Measurements from ENCODE around the gene PSMD1.
"Not testable (repeated sequence)": the region's sequence is repeated elsewhere in the genome, so short reads cannot be mapped to it uniquely, and the experiment has no call there.

Gene PSMD1

GRCh38 chr2:231163011-231163410 lies 106.3 kb downstream of the PSMD1 start:
- DNase-seq = no peak

GRCh38 chr2:231163414-231164095 lies 106.9 kb downstream of the PSMD1 start:
- DNase-seq = no peak

- DNase-seq = no peak
Measured at GRCh38 chr2:231167745-231168459, 111.2 kb downstream of the PSMD1 start.

GRCh38 chr2:231168460-231169139 lies 111.9 kb downstream of the PSMD1 start:
- no peak for DNase-seq

DNA sequence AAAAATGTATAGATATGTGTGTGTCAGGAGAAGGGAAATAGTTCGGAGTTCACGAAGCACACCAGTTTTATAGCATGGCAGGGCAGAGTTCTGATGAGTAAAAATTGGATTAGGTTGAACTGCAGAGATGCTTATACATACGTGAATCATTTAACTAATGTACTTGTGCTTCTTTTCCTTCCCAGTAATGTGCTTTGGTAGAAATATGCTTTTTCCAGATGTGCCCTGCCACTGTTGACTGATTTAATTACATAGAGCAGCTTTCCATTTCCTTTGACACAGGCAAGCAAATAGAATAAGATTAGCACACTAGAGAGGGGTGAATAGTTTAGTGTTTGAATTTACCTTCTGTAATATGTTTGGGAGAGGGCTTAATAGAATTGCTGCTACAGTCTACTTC lies 112.8 kb downstream of the PSMD1 start:
- DNase-seq = no peak

DNA sequence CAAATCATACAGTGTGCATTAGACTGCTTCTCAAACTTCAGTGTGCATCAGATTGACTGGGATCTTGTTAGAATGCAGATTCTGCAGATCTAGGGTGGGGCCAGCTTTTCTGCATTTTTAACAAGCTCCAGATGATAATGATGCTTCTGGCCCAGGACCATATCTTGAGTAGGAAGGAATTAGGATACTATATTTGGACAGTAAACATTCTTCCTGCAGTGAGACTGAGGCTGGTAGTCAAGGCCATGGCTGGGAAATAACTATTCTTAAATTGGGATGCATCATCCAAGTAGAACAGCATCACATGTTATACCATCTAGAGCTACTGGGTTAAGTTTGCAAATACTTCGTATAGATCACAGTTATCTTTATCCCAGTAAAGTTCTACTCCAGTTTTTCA lies 113.4 kb downstream of the PSMD1 start:
- DNase-seq = no peak

- no peak for DNase-seq
Measured at GRCh38 chr2:231172025-231172424, 115.4 kb downstream of the PSMD1 start.

DNA sequence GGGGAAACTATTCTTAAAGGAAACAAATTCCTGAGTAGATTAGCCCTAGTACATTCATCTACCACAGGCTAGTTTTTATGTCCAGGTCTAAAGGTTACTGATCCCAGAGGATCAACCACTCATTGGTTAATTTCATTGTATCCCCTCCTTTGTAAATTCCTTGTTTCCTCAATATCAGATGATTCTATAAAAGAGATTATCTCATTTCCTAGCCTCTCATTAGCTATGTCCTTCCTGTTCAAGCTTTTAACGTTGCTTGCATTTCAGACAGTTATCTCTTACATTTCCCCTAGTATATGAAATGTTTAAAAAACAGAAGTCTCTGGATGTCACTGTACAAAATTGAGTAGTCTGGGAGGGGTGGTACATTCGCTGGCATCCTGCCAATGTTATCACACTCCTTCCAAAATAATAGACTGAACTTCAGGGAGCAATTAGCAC lies 117.6 kb downstream of the PSMD1 start:
- no peak for DNase-seq

- DNase-seq = no peak
Measured at GRCh38 chr2:231176066-231176465, 119.4 kb downstream of the PSMD1 start.

GRCh38 chr2:231177156-231178025 lies 120.7 kb downstream of the PSMD1 start:
- no peak for DNase-seq

DNA sequence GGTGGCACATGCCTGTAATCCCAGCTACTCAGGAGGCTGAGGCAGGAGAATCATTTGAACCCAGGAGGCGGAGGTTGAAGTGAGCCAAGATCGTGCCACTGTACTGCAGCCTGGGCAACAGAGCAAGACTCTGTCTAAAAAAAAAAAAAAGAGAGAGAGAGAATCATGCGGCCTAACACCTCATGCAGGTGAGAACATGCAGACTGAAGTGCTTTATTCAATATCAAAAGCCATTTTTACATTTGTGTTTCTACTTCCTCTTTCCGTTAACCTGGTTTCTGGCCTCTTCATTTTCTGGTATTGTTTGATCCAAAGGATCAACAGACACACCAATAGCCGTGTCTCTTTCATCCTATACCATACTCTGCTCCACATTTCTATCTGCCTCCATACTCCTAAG lies 122.1 kb downstream of the PSMD1 start:
- not testable (repeated sequence) for DNase-seq

GRCh38 chr2:231181860-231182512 lies 125.3 kb downstream of the PSMD1 start:
- DNase-seq = peak; percentile 43

DNA sequence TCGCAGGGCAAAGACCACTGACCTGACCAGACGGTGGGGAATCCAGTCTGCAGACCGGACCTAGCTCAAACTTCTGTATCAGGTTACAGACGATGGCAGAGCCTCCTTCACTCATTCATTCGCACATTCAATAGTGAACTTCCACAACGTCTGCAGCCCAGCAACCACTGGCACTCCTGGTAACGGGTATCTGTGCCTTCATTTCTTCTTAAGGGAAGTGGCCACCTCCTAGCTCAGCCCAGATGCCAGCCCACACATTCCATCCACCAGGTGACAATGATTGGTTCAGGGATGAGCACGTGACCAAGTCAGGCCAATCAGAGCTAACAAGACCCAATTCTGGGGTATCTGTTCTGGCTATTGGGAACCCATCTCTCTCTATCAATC lies 125.8 kb downstream of the PSMD1 start:
- DNase-seq = peak; percentile 84

GRCh38 chr2:231183851-231184250 lies 127.2 kb downstream of the PSMD1 start:
- no peak for DNase-seq

GRCh38 chr2:231184319-231184718 lies 127.7 kb downstream of the PSMD1 start:
- DNase-seq = no peak

DNA sequence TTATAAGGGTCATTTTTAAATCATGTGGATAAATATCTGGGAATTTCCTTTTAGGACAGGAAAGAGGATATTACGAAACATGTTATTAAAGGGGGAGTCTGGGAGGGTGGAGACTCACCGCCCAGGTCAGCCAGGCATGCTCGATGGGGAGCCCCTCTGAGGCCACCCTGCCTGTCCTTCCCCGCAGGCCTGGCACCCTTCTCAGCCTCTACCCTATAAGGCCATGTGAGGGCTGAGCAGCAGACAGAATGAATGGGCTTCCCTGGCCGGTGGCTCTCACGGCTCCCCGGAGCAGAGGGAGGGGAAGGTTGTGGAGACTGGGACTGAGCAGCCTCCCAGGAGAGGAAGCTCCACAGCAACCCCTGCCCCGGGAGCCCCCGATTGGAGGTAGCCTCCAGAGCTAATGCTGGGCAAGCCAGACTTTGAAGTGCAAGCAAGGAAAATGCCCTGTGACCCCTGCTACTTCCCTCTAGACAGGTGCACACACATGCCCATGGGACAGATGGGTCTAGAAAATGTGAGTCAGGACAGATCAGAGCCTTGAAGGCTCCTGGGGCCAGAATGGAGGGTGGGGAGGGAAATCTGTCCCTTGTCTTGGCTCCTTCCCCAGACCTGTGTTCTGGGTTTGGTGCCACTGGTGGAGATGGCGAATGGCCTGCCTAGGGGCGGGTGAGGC lies 128.5 kb downstream of the PSMD1 start:
- DNase-seq = no peak

DNA sequence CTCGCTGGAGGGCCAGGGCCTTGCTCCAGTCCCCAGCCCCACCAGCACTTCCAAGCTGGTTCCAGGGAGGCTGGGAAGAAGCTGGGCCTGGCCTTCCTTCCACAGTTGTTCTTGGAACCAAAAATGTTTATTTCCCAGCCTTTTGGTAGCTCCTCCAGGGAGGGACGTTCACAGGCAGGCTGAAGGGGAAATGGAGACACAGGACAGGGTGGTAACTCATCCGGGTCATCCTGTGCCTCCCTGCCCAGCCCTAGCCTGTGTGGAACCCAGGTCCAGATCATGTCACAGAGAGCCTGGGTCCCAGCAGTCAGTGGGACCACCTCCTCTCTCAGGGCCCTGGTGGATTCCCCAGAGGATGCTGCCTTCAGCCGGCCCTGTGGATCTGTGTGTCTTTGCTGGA lies 129.2 kb downstream of the PSMD1 start:
- no peak for DNase-seq

DNA sequence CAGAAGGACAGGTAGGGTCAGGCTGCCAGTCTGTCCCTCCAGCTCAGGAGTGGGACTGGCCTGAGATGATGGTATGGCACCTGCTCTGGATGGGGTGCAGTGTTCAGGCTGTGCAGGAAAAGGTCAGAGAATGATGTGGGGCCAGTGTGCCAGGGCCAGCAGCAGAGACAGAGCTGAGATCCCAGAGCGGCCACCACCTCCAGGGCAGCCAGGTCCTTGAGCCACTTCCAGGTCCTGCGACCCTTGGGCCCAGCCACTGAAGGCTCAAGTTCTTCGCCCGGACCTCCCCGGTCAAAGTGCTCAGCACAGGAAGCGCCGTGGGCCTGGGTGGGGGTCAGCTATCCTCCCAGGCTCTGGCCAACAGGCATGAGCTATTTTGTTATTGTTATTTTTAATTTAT lies 129.7 kb downstream of the PSMD1 start:
- no peak for DNase-seq

DNA sequence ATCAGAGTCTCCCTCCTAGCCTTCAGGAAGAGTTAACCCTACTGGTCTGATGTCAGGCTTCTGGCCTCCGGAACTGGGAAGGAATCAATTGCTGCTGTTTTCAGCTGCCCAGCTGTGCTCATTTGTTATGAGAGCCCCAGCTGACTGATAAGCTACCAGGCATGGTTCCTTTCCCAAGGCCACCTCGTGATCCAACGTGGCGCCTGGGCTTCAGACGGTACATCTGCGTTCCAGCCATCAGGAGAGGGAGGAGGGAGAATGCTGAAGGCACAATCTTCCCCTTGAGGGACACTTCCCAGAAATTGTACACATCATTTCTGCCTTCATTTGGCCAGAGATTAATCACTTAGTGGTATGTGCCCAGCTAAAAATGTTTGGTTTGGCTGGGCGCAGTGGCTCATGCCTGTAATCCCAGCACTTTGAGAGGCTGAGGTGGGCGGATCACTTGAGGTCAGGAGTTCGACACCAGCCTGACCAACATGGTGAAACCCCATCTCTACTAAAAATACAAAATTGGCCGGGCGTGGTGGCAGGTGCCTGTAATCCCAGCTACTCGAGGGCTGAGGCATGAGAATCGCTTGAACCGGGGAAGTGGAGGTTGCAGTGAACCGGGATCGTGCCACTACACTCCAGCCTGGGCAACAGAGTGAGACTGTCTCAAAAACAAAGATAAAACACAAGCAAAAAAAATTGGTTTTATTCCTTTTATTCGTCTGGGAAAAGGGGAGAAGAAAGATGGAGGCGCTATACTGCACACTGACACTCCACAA lies 131.3 kb downstream of the PSMD1 start:
- DNase-seq = no peak

GRCh38 chr2:231188506-231189170 lies 132.0 kb downstream of the PSMD1 start:
- DNase-seq = no peak

DNA sequence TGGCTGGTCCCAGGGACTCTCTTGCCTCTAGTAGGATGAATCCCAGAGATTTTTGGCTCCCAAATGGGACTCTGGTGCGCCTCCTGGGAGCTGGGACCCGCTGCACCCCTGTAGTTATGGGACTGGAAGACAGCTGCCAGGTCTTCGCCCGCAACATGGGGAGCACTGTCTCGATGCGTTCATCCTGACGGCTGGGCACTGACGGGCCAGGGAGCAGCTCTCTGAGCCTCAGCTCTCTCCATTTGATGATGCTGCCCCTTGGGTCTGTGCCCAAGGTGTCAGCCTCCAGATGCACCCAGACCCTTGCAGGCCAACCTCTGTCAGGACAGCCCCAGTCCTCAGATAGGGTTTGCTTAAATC lies 132.5 kb downstream of the PSMD1 start:
- no peak for DNase-seq

Measured in SHP77 treated with DMSO at 0.1 percent for 48 hours (cell line).